Vagina (tissue), 2 donors: Measurements from ENCODE around the gene PPP3R1. TPM values are rescaled to one million over a fixed set of nuclear protein-coding genes. Genes with fewer than 3 reads are reported as not detected.

Experiments
- DNase-seq, 2 donors: peaks; one replicate each; pipeline ENCODE4 v3.0.0-alpha.2; 2017; ENCODE audit errors: extremely low spot score in 2 of 2
- H3K27ac ChIP-seq: fragments of 200-600 bp; sonication (generic); one replicate; pipeline ENCODE4 v1.5.1; 2019
- H3K27me3 ChIP-seq: fragments of 200-600 bp; sonication (generic); one replicate; pipeline ENCODE4 v1.5.1; 2019
- H3K36me3 ChIP-seq, 2 donors: fragments of 200-600 bp; sonication (generic); one replicate each; pipeline ENCODE4 v1.5.1; 2017 to 2019
- H3K4me1 ChIP-seq: fragments of 200-600 bp; sonication (generic); one replicate; pipeline ENCODE4 v1.5.1; 2019
- H3K4me3 ChIP-seq, 2 donors: fragments of 200-600 bp; sonication (generic); 1 replicate in 1 of 2; 2 replicates in 1 of 2; pipeline ENCODE4 v1.5.1; 2016 to 2019
- H3K9me3 ChIP-seq: fragments of 200-600 bp; sonication (generic); one replicate; pipeline ENCODE4 v1.5.1; 2019
- CTCF ChIP-seq, 3 experiments: fragments of 450-650 bp in 2 of 3; fragments of 200-600 bp in 1 of 3; sonication (generic) in 1 of 3; IDR thresholded peaks; one replicate each; pipeline ENCODE4 v1.5.1; 2017 to 2019; ENCODE audit warnings: antibody characterized with exemption in 3 of 3, mild to moderate bottlenecking in 2 of 3, moderate library complexity in 2 of 3
- POLR2A ChIP-seq, 2 donors: fragments of 450-650 bp; IDR thresholded peaks; one replicate each; pipeline ENCODE4 v1.6.1; 2017; ENCODE audit warnings: antibody characterized with exemption in 2 of 2, mild to moderate bottlenecking in 2 of 2, moderate library complexity in 2 of 2
- POLR2AphosphoS5 ChIP-seq, 2 donors: sonication (generic); formaldehyde crosslinking; IDR thresholded peaks; one replicate each; pipeline ENCODE4 v1.9.0; 2017; ENCODE audit warnings: antibody characterized with exemption in 2 of 2, mild to moderate bottlenecking in 2 of 2, low read depth in 1 of 2; ENCODE audit not compliant: insufficient read depth in 1 of 2
- intact Hi-C: fragments of 100-400 bp; cut with DNase I; formaldehyde crosslinking; loops from one replicate; pipeline ENCODE4 v1.15.1; 2023
- total RNA-seq: library from RNA; depleted of rRNA; stranded (reverse); fragments of >200 nt; gene quantifications from one replicate; pipeline ENCODE4 v1.2.3, GENCODE V29; 2016

PPP3R1 gene, protein sequence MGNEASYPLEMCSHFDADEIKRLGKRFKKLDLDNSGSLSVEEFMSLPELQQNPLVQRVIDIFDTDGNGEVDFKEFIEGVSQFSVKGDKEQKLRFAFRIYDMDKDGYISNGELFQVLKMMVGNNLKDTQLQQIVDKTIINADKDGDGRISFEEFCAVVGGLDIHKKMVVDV
- total RNA-seq = 28.2 TPM

DNA sequence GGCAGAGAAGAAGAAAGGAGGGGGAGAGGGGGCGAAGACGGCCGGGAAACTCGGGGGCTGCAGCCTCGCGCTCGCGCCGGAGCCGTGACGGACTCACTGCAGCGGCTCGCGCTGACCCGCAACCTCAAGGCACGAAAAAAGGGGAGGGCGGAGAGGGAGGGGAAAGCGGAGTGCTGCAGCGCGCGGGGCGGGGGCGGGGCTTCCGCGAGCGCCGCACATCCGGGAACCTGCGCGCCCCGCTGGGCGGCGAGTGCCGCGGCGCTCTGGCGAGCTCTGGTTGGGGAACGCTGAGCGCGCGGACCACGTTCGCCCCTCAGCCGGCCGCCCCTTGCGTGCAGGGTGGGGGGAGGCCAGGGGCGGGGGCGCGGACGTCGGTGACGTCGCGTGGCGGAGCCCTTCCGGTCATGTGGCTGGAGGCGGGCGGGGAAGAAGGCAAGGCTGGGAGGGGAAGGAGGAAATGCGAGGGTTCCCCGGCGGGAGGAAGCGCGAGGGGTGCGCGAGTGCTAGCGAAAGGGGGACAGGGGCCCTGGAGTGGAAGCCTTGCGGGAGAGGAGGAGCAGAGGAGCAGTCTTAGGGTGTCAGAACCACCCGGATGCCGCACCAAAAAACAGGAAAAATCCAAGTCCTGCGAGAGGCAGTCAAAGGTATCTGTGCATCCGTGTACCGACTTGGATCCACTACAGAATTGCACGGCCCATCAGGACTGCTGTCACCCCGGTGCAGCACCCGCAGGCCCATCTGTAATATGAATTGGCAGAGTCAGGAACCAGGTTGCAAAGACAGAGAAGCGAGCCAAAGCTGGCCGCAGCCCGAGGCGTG lies at the start of gene PPP3R1:
Gene PPP3R1, minus strand, starts transcription at position 133 of the 819 bp plus-strand sequence. CDS start 405 bp downstream, outside the sequence.
- DNase-seq = peak; percentile 97 to 98
- H3K4me3 ChIP-seq = peak within 1 kb of the TSS; percentile 86 to 90
- no peaks in the 10 kb centered on the region for H3K36me3 ChIP-seq
- peak in 1 of 2 donors; percentile 89 for TF ChIP-seq POLR2A (IDR thresholded peaks at IDR 0.05)
- peak in 1 of 3 experiments; percentile 29 for TF ChIP-seq CTCF (IDR thresholded peaks at IDR 0.05)
- peak; percentile 81 to 97 for TF ChIP-seq POLR2AphosphoS5 (IDR thresholded peaks at IDR 0.05; ENCODE audit: insufficient read depth in 1 of 2, low read depth in 1 of 2)
- intact Hi-C loops = no loop called here
- H3K27me3 ChIP-seq = no peaks in the 10 kb centered on the region
- peak within 1 kb of the TSS; percentile 94 for H3K27ac ChIP-seq
- no peaks in the 10 kb centered on the region for H3K9me3 ChIP-seq
- H3K4me1 ChIP-seq = peaks cover 44% of the 10 kb centered on the region

DNA sequence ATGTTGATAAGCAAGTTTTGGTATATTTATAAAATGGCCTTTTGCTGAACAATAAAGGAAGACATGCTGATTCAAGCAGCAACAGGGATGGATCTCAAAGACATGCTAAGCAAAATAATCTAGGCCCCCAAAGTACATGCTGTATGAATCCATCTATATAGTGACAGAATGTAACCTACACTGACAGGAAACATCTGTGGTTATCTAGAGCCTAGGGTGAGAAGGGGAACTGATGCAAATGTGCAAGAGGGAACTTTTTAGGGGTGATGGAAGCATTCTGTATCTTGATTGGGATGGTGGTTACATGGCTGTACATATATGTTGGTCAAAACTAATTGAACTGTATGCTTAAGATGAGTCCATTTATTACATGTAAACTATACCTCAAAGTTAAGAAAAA lies 43.2 kb upstream of the PPP3R1 start:
- intact Hi-C loops = no loop called here
- Histone ChIP-seq H3K27me3 (no peaks in the 10 kb centered on the region), H3K36me3 (no peaks in the 10 kb centered on the region)

GRCh38 chr2:68294913-68295312 lies 42.6 kb upstream of the PPP3R1 start:
- Histone ChIP-seq H3K9me3 (no peaks in the 10 kb centered on the region), H3K4me3 (no peak overlapping the region), H3K4me1 (no peaks in the 10 kb centered on the region), H3K27ac (no peak overlapping the region), H3K27me3 (no peaks in the 10 kb centered on the region), H3K36me3 (no peaks in the 10 kb centered on the region)
- DNase-seq = no peak
- intact Hi-C loops = no loop called here
- TF ChIP-seq POLR2AphosphoS5 (IDR thresholded peaks at IDR 0.05; ENCODE audit: insufficient read depth in 1 of 2, low read depth in 1 of 2) (no peak), POLR2A (IDR thresholded peaks at IDR 0.05) (no peak)

More for the DNA sequence above, 43.2 kb upstream of the PPP3R1 start:
- DNase-seq = no peak
- TF ChIP-seq POLR2AphosphoS5 (IDR thresholded peaks at IDR 0.05; ENCODE audit: insufficient read depth in 1 of 2, low read depth in 1 of 2) (no peak), POLR2A (IDR thresholded peaks at IDR 0.05) (no peak), CTCF (IDR thresholded peaks at IDR 0.05) (no peak)
- no peaks in the 10 kb centered on the region for H3K4me1 ChIP-seq
- no peak overlapping the region for H3K4me3 ChIP-seq
- H3K9me3 ChIP-seq = no peaks in the 10 kb centered on the region
- no peak overlapping the region for H3K27ac ChIP-seq

DNA sequence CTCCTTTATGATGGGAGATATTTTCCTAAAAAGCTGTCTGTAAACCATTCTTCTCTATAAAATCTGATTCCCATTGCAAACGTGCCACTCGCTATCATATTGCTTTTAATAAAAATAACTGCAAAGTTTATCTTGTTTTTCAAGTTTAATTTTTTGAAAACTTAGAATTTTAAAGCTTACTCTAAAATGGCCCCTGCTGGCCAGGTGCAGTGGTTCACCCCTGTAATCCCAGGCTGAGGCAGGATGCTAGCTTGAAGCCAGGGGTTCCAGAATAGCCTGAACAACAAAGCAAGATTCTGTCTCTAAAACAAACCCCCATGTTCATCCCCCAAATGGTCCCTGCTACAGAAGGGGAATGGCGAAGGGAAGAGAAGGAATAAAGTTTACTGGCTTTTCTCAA lies 41.9 kb upstream of the PPP3R1 start:
- intact Hi-C loops = no loop called here
- no peak for DNase-seq
- TF ChIP-seq POLR2A (IDR thresholded peaks at IDR 0.05) = no peak
- TF ChIP-seq CTCF (IDR thresholded peaks at IDR 0.05) = no peak
- no peak for TF ChIP-seq POLR2AphosphoS5 (IDR thresholded peaks at IDR 0.05; ENCODE audit: insufficient read depth in 1 of 2, low read depth in 1 of 2)

DNA sequence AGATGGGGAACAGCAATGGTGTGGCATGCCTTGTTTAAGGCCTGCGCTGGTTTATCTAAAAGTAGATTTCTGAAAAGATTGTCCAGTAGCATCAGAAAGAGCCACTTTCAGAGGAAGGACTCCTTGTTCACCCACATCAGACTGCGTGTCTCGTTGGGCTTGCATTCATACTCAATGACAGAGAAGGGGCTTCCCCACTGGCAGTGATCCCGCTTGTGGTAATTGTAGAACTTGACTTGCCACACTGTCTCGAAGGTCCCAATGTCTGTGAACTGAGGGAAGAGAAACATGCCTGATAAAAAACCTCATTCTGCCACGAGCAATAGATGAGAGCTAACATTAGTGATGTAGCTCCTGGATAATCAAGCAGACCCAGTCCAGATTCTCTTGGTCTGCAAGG lies 41.4 kb upstream of the PPP3R1 start:
- Histone ChIP-seq H3K36me3 (no peaks in the 10 kb centered on the region), H3K4me3 (no peak overlapping the region), H3K9me3 (no peaks in the 10 kb centered on the region), H3K27ac (no peak overlapping the region), H3K4me1 (no peaks in the 10 kb centered on the region), H3K27me3 (no peaks in the 10 kb centered on the region)
- intact Hi-C loops = no loop called here
- no peak for TF ChIP-seq POLR2A (IDR thresholded peaks at IDR 0.05)
- TF ChIP-seq POLR2AphosphoS5 (IDR thresholded peaks at IDR 0.05; ENCODE audit: insufficient read depth in 1 of 2, low read depth in 1 of 2) = no peak
- no peak for TF ChIP-seq CTCF (IDR thresholded peaks at IDR 0.05)
- no peak for DNase-seq

More for the DNA sequence above, 41.9 kb upstream of the PPP3R1 start:
- no peaks in the 10 kb centered on the region for H3K27me3 ChIP-seq
- H3K4me1 ChIP-seq = no peaks in the 10 kb centered on the region
- H3K9me3 ChIP-seq = no peaks in the 10 kb centered on the region
- H3K27ac ChIP-seq = no peak overlapping the region
- no peaks in the 10 kb centered on the region for H3K36me3 ChIP-seq
- no peak overlapping the region for H3K4me3 ChIP-seq
